HG03354 (cell line): Measurements from ENCODE around the gene CDK5.

ENCODE experiments used
- ATAC-seq: cut with Tn5 transposase; IDR thresholded peaks from one replicate; pipeline ENCODE4 v1.9.1; 2021; ENCODE audit warnings: mild to moderate bottlenecking; ENCODE audit not compliant: unreplicated experiment, poor library complexity, severe bottlenecking

CDK5 gene

DNA sequence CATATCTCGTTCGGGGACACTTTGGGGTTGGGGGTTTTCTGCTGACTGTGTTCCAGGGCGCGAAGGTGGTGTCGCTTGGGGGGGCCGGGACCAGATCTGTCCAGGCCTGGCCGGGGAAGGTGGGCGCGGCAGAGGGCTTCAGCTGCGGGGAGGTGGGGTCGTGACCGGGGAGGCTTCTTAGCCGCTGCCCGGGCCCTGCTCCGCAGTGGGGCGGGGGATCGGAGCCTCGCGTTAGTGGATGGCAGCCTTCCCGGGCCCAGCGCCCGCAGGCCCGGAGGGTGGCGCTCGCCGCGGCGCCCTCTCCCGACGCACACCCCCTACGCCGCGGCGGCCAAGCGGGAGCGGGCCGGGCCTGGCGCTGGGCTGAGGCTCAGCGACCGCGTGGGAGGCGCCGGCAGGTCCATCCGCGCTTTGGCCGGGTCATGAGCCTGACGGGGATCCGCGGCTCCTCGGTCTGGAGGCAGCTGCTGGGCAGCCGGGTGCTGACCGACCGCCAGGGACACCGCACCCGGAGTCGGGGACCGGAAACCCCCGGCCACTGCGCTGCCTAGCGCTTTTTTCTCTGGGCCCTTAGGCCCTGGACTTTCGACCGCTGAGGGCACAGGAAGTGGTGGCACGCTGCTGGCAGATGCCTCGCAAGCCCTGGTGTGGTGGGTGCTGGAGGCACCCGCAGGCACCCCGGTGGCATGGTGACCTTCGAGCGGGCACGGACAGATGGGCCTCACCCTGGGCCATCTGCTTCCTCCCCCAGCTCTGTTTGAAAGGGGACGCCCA is 29.7 kb upstream of the CDK5 start:
- ATAC-seq: peak; percentile 14

DNA sequence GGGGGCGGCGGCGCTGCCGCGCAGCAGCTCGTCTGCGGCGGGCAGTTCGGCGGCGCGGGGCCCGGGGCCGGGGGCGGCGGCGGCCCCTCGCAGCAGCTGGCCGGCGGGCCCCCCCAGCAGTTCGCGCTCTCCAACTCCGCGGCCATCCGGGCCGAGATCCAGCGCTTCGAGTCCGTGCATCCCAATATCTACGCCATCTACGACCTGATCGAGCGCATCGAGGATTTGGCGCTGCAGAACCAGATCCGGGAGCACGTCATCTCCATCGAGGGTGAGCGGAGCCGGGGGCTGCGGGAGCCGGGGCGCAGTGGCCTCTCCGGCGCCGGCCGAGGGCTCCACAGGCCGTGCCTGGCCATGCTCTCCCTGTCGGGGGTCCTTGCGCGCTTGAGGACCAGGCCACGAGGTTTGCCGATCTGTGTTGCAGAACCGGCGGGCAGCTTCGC is 29.1 kb upstream of the CDK5 start:
- ATAC-seq: no peak

DNA sequence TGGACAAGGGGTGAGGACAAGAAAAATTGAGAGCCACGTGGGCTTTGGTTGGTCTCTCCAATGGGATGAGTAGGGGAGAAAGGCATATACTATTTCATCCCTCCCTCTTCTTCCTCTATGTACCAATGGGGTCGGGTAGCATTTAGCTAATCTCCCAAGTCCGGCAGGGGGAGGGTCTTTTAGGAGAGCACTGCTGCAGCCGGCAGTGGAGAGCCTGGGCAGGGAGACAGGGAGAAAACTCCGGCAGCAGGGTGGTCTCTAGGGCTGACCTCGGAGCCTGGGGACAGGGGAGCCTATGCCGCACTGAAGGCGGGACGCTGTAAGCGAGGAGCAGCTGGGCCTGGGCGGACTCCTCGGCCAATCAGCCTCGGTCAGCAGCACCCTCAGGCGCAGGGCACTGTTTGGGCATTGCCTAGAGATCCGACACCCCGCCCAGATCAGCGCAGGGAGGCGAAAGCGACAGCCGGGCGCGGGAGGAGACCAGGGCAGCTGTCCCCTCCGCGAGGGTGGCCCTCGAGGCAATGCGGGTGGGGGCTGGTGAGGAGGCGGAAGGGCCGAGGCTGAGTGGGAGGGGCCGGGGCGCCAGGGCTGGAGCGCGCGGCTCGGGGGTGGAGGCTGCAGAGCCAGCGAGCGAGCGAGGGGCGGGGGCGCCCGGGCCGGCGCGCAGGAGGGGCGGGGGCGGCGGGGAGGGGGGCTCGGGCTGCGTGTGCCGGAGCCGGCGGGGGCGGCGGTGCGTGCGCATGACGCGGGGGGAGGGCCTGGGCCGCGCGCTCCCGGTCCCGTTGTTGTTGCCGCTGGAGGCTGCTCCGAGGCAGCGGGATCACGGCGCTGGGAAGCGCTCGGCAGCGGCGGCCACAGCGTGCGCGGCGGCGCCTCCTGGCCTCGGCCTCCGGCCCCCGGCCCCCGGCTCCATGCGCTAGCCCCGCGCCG is 28.3 kb upstream of the CDK5 start, which contains the start of gene AGAP3:
Gene AGAP3, plus strand, starts transcription at position 785 of the 930 bp plus-strand sequence. CDS start 267 bp downstream, outside the sequence.
- peak; percentile 46 for ATAC-seq

DNA sequence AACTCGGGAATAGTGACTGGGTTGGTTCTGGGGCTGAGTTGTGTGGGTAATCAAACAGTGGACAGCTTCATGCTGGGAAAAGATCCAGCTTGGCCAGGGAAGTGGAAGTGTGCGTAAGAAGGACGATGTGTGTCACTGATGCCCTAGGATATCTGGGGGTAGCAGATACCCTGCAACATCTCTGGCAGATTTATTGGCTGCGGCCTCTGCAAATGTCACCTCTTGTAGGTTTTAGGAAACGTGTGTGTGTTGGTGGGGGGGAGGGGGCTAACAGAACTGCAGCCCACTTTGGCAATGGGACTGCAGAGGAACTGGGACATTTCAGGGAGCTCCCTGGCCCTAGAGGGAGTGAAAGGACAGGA is 27.6 kb upstream of the CDK5 start:
- ATAC-seq: no peak

DNA sequence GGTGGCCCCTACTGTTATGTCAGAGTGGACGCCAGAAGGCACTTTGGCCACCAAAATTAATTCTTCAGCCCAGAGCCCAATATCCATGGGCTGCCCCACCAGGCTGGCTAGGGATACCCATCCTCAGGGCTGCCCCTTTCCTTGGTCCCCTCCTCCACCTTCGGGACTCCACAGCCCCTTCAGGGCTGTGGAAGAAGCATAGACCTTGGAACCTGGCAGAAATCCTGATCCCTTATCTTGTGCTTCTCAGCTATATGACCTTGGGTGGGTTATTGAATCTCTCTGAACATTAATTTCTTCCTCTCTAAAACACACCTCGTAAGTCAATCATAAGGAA is 26.1 kb upstream of the CDK5 start:
- no peak for ATAC-seq

DNA sequence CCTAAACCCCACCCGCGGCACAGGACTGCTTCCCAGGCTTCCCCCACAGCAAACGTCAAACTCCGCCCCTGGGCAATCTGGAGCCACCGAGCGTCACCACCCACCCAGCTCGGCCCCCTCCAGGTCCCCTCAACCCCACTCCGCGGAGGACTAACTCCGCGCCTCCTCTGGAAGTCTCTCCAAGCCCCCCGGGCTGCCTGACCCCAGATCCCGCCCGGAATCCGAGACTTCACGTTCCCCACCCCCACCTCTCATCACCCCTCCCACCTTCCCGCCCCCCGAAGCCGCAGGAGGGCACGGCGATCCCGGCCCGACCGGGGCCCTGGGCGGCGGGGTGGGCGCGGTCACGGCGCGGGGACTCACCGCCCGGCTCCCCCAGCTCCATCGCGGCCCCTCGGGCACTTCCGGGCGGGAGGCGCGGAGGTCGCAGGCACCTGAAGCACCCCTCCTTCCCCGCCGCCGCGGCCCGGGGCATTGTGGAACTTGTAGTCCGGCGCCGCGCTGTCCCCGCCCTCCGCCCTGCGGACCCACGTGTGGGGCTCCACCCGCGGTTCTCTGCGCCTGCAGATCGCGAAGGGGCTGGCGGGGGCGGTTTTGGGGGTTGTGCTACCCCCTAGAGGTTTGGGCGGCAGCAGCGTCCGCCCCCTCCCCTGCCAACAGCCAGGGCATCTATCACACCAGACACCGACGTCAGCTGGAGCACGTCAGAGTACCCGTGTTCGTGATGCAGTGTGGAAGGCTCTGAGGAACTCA is 25.6 kb upstream of the CDK5 start, which contains the start of gene TMUB1:
Gene TMUB1, minus strand, starts transcription at position 423 of the 753 bp plus-strand sequence. CDS start 930 bp downstream, outside the sequence.
- ATAC-seq: peak; percentile 55

DNA sequence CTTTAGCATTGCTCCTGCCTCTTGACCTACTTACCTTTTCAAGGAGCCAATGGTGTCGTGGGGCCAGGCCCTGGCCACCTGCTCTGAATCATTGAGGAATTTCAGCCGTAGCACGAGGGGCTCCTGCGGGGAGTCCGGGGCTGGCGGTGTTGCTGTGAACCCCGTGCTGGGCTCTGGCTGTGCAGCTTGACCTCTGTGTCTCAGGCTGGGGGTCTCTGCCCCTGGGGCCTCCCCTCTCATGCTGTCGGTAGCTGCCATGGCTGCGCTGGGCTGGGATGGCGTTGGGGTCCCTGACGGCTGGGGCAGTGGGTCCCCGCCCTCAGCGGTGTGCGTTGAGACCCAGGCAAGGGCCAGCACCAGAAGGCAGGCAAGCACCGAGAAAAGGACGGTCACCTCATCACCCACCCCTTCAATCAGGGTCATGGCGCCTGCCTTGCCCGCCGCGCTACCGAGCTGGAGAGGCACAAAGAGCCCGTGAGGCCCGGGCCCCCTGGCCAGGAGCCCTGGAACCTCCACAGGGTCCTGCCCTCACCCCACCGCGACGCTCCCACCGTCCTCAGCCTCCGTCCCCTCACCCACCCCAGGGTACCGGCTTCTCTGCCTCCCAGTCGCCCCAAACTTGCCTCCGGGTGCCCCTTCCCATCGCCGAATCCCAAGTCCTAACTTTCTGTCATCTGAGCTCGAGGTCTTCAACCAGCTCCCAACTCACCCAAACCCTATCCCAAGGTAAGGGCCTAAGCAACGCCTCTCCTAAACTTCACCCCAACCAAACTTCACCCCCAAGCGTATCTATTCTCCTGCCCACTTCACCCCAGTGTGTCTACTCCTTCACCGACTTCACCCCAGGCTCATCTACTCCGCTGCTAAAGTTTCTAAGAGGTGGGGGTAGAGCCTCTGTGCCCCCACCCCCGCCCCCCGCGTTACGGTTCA is 24.7 kb upstream of the CDK5 start:
- no peak for ATAC-seq

DNA sequence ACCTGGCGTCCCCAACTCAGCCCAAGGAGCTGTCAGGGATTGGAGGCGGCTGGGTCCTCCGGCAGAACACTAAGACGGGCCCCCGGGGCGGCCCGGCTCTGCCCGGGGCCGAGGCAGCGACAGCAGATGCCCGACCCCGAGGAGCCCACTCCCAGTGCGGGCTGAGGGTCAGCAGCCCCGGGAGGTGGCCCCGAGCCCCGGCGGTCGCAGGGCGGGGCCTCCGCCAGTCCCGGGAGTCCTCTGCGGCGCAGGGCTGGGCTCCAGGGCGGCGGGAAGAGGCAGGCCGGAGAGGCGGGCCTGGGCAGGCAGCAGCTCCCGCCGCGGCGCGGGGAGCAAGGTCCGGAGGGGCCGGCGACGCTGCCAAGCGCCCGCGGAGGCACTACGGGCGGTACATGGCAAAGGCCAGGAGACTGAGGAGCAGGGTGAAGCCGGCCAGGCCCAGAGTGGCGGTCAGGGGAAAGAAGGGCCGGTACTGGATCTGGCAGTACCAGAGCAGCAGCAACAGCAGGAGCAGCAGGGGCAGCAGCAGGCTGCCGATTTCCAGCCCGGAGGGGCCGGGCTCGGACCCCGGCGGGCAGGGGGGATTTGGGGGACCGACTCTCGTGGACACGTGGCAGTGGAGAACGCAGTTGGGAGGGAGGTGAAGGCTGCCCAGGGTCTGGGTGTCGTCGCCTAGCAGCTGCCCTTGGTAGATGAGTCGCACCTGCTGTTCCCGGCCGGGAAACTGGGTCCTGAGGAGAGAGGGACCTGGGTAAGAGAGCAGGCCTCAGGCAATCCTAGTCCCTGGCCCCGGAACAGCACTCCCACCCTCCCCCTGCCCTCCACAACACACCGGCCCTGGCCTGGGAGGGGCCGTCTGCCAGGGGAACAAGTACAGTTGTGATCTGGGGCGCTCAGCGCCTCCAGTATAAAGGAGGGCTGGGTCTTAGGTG is 23.7 kb upstream of the CDK5 start:
- ATAC-seq: no peak

DNA sequence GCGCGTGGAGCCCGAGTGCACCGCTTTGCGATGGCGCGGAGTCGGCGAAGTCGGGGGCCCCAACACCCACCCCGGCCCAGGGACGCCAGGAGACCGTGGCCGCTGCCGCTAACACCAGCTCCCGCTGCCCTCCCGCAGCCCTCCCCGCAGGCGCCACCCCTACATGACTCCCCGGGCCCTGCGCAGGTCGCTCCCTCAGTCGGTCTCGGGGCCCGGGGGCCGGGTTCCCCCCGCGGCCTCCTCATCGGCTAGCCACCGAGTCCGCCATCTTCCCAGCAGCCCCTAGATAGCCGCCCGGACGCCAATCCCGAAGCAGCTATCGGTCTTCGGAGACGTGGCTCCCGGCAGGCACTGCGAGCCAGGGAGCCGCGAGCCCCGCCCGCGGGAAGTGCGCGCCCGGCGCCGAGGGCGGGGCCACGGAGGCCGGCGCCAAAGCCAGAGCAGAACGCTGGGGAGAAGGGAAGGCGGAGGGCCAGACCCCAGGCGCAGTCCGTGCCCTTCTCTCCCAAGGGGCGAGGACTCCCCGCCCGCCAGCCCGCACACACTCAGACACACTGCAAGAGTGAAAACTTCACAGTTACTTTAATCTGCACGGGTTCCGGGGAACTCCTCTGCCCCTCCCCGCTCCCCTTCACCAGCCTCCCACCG is 22.9 kb upstream of the CDK5 start, which contains the start of gene FASTK:
Gene FASTK, minus strand, starts transcription at position 288 of the 648 bp plus-strand sequence. Its CDS starts 43 bp downstream, at position 245.
- peak; percentile 82 for ATAC-seq

DNA sequence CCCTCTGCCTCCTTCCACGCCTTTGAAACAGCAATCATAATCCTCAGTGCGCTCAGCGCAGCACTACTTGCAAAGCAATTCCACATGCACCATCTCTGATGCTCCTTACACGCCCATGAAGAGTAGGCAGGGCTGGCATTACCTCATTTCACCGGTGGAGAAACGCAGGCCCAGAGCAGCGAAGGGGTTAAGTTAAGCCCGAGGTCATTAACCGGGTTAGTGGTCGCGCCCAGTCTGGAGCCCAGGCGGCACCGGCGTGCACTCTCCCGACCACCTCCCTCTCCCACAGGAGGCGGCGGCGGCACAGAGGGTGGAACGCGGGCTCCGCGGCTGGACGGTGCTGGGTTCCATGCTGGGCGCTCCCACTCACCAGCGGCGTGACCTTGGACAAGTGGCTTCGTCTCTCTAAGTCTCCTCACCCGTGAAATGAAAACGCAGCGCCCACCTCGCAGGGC is 22.4 kb upstream of the CDK5 start:
- peak; percentile 3 for ATAC-seq

DNA sequence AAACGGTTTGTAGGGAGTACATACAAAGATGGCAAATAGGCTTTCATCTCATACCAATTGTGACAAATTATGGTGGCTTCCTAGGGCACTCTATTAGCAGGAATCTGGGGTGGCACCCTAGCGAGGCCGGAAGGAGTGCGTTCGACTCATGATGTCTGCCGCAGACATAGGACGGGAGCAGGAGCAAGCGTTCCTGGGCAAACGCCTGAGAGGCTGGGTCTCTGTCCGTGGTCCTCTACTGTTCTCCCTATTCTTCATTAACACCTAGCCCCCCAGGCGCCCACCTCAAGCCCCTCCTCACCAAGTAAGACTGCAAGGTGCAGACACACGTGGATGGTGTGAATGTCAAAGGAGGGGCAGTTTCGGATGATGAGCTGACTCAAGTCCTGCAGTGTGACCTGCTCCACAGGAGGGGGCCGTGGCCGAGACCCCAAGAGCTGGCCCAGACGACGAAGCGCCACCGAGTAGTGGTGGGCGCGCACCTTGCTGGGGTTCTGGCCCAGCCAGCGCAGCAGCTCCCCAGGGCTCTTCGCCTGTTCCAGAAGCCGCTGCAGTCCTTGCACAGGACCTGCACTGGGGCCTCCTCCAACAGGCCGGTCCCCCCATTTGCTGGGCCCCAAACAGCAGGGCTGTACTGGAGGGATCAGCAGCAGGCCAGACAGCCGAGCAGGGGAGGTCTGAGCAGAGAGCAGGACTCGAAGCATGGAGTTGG is 21.7 kb upstream of the CDK5 start:
- no peak for ATAC-seq

DNA sequence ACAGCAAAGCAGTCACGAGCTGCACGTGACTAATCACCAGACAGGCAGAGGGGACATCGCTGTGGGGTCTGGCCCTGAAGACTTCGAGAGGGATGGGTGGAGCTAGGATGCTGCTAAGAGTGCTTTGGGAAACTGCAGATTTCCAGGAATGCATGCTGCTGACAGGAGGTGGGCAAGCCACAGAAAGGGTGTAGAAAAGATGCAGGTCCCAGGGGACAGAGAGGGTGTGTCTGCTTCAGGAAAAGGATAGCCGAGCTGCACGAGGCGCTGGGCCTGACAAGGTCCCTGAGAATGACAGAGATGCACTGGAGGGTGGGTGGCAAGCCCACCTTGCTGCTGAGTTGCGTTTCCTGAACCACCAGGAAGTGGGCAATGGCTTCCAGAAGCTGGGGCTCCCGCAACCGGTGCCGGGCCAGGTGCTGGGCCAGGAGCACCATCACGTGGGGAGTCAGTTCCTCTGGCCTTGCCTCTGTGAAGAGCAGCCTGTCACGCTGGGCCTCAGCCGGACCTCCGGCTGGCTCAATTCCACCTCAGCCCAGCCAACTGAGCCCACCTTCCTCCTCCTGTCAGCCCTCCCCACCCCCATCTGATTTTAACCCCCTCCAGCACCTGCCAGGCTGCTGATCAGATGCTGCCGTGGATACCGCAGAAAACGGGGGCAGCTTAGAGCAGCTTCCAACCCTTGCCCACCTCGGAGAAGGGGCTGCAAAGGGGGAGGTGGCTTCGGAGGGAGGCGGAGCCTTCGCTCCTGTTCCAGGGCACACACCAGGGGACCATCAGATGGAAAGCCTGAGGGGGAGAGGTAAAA is 20.7 kb upstream of the CDK5 start:
- no peak for ATAC-seq

DNA sequence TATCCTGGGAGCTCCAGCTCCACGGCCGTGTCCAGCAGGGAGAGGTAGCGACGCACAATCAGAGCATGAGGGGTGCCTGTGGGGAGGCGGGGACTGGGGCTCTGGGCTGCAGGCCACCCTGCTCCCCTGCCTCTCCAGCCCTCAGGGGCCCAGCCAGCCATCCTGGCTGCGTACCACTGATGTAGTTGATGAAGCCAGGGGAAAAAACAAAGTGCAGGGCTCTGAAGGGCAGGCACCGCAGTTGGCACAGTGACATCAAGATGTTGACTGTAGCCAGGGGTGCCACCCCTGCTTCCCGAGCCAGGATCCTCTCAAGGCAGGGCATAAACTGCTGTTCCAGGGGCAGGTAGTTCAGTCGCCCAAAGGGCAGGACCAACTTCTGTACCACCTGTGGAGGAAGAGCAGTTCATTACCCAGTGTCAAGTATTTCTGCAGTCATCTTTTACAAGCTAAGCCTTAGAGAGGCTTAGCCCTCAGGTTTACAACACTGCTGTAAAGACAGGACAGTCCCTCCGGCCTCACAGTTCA is 20.1 kb upstream of the CDK5 start:
- no peak for ATAC-seq

DNA sequence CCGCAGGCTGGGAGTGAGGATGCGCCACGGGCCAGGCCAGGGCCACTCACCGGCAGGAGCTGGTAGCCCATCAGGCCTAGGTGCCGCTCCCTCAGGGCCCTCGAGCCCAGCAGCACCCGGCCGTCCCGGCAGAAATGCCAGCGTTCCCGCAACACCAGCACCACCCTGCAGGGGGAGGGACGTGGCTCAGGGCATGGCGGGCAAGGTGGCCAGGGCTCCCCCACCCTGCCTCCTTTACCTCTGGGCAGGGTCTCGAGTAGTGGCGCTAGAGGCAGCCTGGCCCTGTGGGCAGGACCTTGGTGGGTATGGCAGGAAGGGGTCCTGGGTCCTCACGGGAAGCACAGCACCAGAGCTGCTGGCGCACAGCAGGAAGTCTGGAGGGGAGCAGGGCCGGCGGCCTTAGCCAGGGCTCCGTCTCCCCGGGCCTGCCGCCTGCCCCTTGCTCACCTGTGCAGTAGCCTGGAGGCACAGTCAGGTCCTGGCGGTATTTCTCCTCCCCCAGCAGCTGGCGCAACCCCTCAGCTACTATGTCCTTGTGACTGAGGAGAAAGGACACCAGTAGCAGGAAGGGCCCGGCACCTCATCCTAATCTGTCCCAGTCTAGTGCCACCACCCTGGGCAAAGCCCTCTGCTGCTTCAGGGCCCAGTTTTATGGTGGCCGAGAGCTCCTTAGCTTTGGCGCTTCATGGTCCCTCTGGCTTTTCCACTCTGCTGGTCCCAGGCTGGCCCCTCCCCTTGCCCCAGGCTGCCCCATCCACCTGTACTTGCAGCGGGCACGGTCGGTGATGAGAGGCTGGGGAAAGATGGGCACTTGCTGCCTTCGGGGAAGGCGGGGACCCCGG is 19.4 kb upstream of the CDK5 start:
- no peak for ATAC-seq

DNA sequence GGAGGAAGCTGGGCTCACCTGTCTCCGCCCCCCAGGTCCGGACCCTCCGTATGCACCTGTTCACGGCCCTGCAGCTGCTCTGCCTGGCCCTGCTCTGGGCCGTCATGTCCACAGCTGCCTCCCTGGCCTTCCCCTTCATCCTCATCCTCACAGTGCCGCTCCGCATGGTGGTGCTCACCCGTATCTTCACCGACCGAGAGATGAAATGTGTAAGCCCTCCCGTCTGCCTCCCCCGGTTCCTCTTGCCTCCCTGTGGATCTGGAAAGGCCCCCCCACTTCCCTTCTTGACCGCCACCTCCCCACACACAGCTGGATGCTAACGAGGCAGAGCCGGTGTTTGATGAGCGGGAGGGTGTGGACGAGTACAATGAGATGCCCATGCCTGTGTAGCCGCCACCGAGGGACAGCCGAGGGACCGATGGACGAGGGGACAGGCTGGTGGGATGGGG is 18.3 kb upstream of the CDK5 start:
- no peak for ATAC-seq
